ENCODE measurements around the gene COL8A1.

Gene COL8A1

GRCh38 chr3:99674086-99674789 is 35.8 kb downstream of the COL8A1 start:
- DNase-seq (ENCODE audit: low spot score): no peak

GRCh38 chr3:99678023-99678422 is 39.6 kb downstream of the COL8A1 start:
- DNase-seq (ENCODE audit: low spot score): no peak

DNA sequence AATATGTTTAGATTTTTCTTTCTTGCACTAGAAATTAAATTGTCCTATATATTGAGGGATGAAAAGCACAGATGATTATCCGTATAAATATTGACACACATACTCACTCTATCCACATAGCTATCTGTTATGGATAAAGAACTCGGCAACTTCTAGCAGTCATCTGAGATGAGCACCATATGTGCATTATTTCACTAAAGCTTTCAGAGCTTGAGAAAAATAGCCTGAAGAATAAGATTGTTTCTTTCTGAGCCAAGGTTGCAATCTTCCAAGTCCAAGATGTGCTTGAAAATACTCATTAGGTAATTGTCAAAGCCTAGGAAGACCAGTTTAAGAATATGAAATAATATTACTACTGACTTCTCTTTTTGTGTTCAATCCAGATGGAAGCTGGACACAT is 40.5 kb downstream of the COL8A1 start:
- no peak for DNase-seq (ENCODE audit: low spot score)

- no peak for DNase-seq (ENCODE audit: low spot score)
These were observed 43.1 kb downstream of the COL8A1 start for GRCh38 chr3:99681512-99681911.

DNA sequence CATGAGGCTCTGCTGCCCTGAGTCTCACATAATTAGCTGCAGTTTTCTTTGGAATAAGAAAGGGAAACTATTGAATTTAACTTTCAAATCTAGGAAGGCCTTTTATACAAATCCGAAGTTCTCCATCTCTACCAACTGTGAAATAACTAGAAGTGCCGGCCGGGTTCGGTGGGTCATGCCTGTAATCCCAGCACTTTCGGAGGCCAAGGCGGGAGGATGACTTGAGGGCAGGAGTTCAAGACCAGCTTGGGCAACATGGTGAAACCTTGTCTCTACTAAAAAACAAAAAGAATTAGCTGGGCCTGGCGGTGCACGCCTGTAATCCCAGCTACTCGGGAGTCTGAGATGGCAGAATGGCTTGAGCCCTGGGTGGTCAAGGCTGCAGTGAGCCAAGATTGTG is 43.6 kb downstream of the COL8A1 start:
- no peak for DNase-seq (ENCODE audit: low spot score)

GRCh38 chr3:99683465-99683864 is 45.1 kb downstream of the COL8A1 start:
- DNase-seq (ENCODE audit: low spot score): no peak

- DNase-seq (ENCODE audit: low spot score): no peak
These were observed 45.5 kb downstream of the COL8A1 start for GRCh38 chr3:99683876-99684275.

- no peak for DNase-seq (ENCODE audit: low spot score)
These were observed 46.2 kb downstream of the COL8A1 start for GRCh38 chr3:99684644-99685043.

GRCh38 chr3:99686469-99686868 is 48.1 kb downstream of the COL8A1 start:
- DNase-seq (ENCODE audit: low spot score): no peak

DNA sequence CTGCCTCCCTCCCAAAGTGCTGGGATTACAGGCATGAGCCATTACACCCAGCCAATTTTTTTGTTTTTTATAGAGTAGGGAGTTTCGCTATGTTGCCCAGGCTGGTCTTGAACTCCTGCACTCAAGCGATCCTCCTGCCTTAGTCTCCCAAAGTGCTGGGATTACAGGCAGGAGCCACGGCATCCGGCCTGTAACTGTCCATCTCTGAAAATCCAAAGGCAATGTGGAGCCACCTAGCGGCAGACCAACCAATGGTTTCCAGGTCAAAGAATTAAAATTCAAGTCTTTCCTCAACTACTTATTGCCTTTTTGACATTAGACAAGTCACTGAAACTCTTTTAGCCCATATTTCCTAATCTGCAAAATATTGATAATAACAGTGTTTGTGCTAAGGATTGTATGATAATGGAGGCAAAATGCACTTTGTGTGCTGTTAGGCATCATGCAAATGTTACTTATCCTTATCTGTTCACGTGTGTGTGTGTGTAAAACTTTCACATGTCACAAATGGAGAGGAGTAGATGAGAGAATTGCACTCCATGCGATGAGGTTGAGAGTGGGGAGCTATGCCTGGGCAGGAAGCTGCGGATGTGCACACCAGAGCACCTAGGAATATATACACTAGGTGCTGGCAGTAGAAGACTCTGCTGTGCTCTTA is 48.7 kb downstream of the COL8A1 start:
- peak; percentile 36 for DNase-seq (ENCODE audit: low spot score)

DNA sequence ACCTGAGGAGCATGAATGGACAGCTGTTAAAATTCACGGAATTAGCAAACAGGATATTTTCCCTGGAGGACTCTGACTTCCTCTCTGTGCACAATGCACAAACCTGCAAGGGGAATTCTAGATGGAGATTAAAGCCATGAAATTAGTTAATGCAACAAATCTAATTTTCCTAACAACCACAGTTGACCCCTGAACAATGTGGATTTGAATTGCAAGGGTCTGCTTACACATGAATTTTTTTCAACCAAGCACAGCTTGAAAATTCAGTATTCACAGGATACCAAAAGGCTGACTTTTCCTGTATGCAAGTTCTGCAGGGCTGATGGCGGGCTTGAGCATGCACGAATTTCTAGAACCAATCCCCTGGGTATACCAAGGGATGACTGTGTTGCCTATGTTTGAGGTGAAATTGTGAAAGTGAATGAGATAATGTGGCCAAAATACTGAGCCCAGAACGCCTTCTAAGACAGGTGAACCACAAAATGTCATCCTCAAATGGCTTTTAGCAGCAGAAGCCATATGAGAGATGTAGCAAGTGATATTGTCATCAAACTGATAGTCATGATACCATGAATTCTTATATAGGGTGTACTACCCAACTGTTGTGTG is 52.5 kb downstream of the COL8A1 start:
- DNase-seq (ENCODE audit: low spot score): no peak

DNA sequence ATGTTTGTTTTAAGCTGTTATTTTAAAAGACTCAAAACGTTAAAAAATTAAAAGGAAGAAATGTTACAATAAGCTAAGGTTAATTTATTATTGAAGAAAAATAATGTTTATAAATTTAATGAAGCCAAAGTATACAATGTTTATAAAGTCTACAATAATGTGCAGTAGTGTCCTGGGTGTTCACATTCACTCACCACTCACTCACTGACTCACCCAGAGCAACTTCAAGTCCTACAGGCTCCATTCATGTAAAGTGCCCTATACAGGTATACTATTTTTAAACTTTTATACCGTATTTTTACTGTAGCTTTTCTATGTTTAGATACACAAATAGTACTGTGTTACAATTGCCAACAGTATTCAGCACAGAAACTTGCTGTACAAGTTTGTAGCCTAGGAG is 55.2 kb downstream of the COL8A1 start:
- DNase-seq (ENCODE audit: low spot score): no peak

DNA sequence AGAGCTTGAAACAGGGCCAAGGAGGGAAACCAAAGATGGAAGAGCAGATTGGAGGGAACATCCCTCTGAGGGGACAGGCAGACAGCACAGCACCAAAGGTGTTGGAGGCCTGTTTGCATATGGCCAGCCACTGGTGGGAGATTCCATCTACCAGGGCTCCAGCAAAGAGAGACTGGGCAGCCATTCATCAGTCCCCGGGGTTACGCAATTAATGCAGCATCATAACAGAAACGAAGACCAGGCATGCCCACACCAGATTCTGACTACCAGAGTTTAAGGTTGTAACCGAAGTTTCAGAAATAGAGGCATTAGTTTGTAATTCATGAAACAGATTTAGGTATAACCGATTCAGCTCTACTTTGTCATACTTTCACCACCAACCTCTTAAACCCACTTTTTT is 58.1 kb downstream of the COL8A1 start:
- no peak for DNase-seq (ENCODE audit: low spot score)

DNA sequence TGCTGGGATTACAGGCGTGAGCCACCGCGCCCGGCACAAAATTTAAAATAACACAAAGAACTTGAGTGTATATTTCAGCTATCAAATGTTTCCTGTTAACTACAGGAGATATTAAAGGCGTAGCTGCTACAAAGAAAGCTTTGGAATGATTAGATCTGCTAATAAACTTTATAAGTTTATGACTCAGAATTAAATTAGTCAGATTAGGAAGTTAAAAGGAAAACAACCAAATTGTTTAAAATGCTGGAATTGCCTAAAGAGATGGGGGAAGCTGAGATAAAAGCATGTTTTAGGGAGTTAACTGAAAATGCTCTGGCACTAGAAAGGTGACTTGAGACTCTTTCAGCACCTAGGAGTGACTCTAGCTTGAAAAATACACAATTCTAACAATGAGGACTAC is 58.9 kb downstream of the COL8A1 start:
- DNase-seq (ENCODE audit: low spot score): no peak

- no peak for DNase-seq (ENCODE audit: low spot score)
These were observed 60.5 kb downstream of the COL8A1 start for GRCh38 chr3:99698932-99699331.

- DNase-seq (ENCODE audit: low spot score): no peak
These were observed 61.4 kb downstream of the COL8A1 start for GRCh38 chr3:99699841-99700240.

DNA sequence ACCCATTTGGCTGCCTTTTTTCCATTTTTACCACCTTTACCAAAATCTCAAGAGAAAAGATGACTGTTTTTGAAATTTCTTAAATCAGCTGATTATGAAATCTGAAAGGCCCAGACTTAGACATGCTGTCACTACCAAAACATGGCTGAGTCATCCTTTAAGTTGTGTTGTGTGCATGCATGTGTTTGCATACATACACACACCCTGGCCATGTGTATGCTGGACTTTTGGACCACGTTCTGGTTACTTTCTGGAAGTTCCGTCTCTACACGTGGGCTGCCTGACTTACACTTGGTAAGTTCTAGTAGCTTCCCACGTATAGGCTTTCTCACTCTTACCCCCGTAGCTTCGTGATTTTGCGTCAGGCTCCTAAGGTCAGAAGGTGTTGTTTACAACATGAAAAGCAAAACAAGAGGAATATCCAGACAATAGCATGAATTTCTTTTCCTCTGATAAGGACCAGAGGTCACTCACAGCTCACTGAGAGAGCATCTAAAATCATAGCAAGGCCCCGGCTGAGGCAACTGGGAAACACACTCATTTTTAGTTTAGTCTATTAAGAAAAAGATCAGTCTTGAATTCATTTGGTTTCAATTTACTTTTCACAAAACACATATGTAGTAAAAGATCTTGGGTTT is 62.4 kb downstream of the COL8A1 start:
- no peak for DNase-seq (ENCODE audit: low spot score)

- no peak for DNase-seq (ENCODE audit: low spot score)
These were observed 64.9 kb downstream of the COL8A1 start for GRCh38 chr3:99702953-99703943.

DNA sequence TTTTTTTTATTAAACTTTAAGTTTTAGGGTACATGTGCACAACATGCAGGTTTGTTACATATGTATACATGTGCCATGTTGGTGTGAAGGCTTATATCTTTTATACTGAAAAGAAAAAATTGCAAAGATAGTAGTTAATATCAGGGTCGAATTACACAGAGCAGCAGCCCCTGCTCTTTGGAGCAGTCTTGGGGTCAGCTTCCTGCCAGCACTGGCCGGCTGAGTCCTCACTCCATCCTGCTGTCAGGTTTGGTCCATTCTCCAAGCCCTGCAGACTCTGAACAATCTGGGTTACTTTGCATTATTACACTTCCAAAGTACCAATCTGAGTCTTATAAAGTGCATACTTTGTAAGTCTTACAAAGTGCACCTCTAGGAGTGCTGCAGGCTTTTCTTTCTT is 66.0 kb downstream of the COL8A1 start:
- no peak for DNase-seq (ENCODE audit: low spot score)

DNA sequence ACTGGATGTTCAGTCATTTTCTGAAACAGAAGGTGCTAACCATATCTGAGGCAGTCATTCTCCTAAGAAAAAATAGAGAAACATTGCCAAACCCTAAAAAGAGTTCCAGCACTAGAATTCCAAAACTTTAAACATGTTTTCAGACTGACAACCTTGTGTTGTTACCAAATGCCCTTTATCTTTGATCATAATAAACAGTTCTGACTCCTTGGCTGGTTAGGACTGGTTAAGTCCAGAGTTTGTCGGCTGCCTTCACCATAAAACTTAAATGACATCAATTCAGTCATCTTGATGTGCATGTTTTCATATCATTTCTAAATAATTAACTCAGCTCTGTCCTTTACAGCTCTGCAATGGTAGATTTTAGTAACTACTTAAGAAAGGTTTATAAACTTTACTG is 68.0 kb downstream of the COL8A1 start:
- no peak for DNase-seq (ENCODE audit: low spot score)

DNA sequence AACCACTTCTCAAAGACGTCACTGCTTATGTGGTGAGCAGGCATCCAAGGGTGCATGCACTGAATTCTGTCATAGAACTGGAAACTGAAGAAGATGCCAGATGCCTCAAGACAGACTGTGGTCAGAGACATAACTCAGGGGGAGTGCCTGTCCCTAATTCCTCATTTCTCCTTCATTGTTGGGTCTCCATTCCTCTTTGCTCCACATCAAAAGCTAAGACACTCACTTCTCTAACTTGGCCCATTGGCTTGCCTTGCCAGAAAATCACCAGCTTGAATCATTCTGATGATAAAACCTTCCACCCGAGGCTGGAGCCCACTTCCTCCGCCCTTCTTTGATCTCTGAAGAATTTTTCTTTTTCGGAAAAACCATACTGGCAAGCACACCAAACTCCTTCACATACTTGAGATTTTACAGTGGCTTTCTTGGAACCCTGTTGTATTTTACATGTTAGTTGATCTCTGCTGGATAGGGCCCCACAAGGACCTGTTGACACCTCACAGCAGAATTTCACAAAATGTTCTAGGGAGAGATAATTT is 69.9 kb downstream of the COL8A1 start:
- DNase-seq (ENCODE audit: low spot score): no peak

- DNase-seq (ENCODE audit: low spot score): no peak
These were observed 71.3 kb downstream of the COL8A1 start for GRCh38 chr3:99709686-99710085.
